HG03159 (cell line): ENCODE measurements around the gene GMPPA.

Experiments used
- ATAC-seq: cut with Tn5 transposase; IDR thresholded peaks from one replicate; pipeline ENCODE4 v1.9.1; 2021; ENCODE audit warnings: mild to moderate bottlenecking, moderate library complexity; ENCODE audit not compliant: unreplicated experiment

GMPPA gene

DNA sequence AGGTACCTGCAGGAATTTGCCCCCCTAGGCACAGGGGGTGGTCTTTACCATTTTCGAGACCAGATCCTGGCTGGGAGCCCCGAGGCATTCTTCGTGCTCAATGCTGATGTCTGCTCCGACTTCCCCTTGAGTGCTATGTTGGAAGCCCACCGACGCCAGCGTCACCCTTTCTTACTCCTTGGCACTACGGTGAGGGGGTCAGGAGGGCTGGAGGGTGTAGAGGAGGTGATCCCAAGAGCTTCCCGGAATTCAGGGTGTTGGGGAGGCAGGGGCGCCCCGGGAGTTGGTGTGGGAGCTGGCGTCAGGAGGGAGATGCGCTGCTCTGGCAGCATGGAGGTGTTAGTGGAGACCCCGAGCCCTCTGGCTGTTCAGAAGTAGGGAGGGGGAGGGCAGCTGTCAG lies 3.2 kb downstream of the GMPPA start:
- ATAC-seq, result no peak

GRCh38 chr2:219502618-219503017 lies 3.9 kb downstream of the GMPPA start:
- ATAC-seq, result no peak

GRCh38 chr2:219505585-219505984 lies 6.9 kb downstream of the GMPPA start:
- ATAC-seq, result no peak

GRCh38 chr2:219506153-219506801 lies 7.6 kb downstream of the GMPPA start:
- no peak for ATAC-seq

GRCh38 chr2:219506802-219507526 lies 8.3 kb downstream of the GMPPA start:
- ATAC-seq, result no peak

GRCh38 chr2:219507581-219508443 lies 9.1 kb downstream of the GMPPA start:
- ATAC-seq, result no peak

DNA sequence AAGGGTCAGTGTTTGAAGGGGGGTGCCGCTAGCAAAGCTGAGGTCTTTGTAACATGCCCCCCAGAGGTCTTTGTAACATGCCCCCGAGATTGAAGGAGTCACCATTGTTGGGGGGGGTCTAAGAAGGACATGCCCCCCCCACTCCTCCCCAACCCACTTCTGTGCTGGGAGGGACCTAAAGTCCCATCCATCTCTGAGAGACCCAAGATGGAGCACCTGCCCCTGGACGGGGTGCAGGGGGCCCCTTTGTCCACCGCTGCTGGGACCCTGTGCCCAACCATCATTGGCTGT lies 9.7 kb downstream of the GMPPA start:
- ATAC-seq, result no peak

DNA sequence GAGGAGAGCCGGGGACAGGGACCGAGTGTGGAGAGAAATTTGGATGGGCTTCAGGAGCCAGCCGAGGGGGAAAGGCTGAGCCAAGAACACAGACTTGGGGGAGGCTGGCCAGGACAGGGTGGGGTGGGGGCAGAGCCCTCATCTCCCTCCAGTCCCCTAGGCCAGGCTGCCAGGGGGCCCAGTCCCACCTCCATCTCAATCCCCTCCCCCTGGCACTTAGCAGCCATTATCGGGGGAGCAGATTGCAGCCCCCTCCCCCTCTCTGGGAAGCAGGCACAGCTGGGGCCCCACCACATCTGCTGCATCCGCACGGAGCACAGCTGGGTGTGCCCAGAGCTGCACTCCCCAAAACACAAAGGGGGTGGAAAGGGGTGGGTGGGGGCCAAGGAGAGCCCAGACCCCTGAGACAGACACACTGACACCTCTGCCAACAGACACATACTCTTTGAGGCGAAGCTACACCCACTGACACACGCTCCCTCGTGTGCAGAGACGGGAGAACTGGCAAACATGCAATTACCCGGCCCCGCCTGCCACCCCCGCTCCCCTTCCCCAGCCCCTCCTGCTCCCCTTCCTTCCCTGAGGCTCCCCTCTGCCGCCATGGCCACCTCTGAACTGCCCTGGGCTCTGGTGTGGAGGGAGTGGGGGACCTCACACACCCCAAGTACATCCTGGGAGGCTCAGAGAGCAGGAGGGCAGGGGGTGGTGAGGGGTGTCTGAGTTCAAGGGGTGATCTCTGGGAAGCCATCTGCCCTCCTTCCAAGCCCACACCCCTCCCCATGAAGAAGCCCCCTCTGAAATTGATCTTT lies 10.5 kb downstream of the GMPPA start:
- peak; percentile 26 for ATAC-seq

DNA sequence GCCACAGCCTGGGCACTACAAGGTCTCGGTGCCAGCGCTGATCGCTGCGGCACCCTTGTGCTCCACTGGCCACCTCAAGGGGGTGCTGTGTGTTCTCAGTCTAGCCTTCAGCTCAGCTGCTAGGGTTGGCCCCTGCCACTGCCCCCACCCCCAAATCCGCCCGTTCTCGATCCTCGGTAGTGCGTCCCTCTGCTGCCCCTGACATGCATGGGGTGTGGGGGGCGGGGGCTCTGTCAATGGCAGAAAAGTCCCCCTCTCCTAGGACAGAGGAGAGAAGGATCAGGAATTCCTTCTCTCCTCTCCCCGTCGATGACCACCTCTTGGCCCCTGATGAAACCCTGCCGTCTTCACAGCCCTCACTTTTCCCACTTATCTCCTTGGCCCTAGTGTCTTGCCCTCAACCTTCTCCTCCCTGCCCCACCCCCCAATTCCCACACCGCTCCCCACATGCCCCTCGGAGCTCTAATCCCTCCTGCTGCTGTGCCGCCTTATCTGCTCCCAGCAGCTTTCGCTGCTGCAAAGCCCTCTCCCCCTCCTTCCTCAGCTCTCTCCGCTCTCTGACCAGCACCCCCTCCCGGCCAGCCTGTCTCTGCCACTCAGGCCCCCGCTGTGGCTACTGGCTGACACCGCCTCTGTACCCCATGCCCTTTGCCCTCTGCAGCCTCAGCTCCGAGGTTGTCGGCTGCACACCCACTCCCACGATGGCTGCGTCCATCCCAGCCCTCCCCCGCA lies 11.3 kb downstream of the GMPPA start:
- ATAC-seq, result peak; percentile 77

GRCh38 chr2:219510512-219511135 lies 11.9 kb downstream of the GMPPA start:
- ATAC-seq, result no peak

- no peak for ATAC-seq
Measured at GRCh38 chr2:219511547-219512325, 13.0 kb downstream of the GMPPA start.

DNA sequence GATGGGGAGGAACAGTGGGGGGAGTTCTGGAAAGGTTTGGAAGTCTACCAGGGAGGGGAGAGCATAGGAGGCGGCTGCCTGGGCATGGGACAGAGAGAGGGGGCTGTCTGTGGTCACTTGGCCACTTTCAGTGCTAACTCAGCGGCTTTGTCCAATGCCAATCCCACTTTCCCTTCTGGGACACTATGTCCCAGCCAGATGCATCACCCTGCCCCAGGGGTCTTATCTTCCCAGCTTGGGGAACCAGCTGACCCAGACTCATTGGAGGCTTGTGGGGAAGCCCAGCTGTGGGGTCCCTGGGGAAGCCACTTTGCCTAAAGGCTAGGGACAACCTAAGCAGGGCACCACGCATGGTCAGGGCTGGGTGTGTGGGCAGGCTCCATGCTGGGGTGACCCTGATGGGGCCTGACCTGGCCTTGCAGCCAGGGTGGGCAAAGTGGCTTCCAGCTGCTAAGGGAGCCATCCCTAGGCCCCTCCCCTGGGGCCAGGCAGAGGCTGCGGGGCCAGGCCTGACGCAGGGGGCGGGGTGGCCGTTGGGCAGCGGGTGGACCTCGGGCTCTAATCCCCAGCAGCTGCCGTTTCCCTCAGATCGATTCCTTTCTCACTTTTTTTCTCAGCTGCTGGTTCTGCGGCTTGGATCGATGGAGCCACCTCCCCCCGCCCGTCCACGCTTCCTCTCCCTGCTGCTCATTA lies 14.0 kb downstream of the GMPPA start:
- no peak for ATAC-seq

- no peak for ATAC-seq
Measured at GRCh38 chr2:219513787-219514186, 15.1 kb downstream of the GMPPA start.

DNA sequence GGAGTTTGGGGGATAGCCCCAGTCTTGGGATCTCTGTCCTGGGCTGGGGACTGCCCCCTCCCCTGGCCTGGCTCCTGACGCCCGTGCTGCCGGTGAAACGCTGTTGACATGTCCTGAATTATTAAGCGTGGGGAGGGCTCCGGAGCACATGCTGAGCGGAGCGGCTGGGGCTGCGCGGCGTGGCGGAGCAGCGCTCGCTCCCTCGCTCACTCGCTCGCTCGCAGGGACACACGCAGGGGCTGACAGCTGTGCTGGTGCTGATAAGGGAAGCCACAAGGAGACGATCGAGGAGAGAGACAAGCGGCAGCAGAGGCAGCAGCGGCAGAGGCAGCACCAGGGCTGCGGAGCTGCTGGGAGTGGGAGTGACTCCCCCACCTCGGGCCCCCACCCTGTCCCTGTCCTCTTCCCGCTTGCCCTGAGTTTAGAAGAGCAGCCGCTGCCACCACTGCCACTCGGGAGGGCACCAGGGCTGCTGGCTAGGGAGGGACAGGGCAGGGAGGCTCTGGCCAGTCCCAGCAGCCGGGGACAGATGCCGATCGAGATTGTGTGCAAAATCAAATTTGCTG lies 15.6 kb downstream of the GMPPA start, which contains the start of gene ASIC4:
ASIC4 (plus strand) TSS at position 287 of the 566 bp plus-strand sequence; CDS start at position 530, 243 bp downstream.
- ATAC-seq, result no peak

GRCh38 chr2:219514836-219515235 lies 16.1 kb downstream of the GMPPA start:
- no peak for ATAC-seq

DNA sequence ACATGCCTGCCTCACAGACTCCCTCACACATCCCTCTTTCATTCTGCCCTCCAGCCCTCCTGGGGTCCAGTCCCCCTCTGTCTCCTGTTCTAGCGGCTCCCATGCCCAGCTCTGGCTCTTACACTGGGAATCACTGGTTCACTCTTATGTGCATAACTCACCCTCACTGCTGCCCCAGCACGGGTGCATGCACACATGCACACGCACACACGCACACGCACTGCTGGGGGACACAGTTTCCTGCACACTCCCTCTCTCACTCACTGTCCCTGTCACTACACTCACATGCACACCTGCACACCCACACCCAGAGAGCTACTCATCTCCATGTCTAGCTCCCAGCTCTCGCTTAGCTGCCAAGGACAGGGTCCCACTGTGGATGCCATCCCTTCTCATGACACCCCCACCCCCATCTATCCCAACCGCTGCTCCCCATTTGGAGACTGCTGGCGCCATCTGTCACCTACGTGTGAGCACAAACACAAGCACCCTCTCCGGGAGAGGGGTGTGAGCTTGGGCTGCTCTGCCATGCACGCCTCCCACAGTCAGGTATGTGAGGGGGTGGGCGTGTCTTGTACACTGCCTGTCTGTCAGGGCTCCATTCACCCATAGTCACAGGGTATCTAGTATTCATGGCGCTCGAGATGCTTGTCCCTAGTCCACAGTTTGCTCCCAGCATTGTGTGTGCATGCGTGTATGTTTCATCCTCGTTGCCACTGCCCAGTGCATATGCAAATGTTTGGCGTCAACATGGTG lies 17.4 kb downstream of the GMPPA start:
- no peak for ATAC-seq

GRCh38 chr2:219516888-219517287 lies 18.2 kb downstream of the GMPPA start:
- no peak for ATAC-seq
